DMS153 treated with DMSO at 0.1 percent for 48 hours (cell line): ENCODE measurements around the gene MEI4.

Source experiments
- DNase-seq: peaks from one replicate; lab custom pipeline; 2025; ENCODE audit not compliant: unreplicated experiment; lab: John Stamatoyannopoulos, UW

MEI4 gene

GRCh38 chr6:77930382-77930781, 277.5 kb downstream of the MEI4 start:
- DNase-seq = no peak

GRCh38 chr6:77930952-77931351, 278.1 kb downstream of the MEI4 start:
- DNase-seq = no peak

GRCh38 chr6:77962070-77962469, 309.2 kb downstream of the MEI4 start:
- DNase-seq = no peak

GRCh38 chr6:77965449-77965848, 312.6 kb downstream of the MEI4 start:
- no peak for DNase-seq

GRCh38 chr6:77972334-77972733, 319.5 kb downstream of the MEI4 start:
- no peak for DNase-seq
